ENCODE measurements around the gene POU2F2. TPM values are rescaled to one million over a fixed set of nuclear protein-coding genes. Genes with fewer than 3 reads are reported as not detected.

Gene POU2F2
- total RNA-seq, result 0.89 and 1.6 TPM in 2 replicates
- long read RNA-seq, partial matches to known transcripts, result 0 of 1 reads
- long read RNA-seq, other reads (novel, unspliced or antisense), result 1 of 1 reads

GRCh38 chr19:42132030-42132628, at the start of gene POU2F2:
Gene POU2F2 (minus strand): TSS chr19:42132446. CDS start chr19:42132411, 35 bp downstream.
- H3K27ac Mint-ChIP-seq, result peak within 1 kb of the TSS; percentile 54
- H3K4me3 Mint-ChIP-seq (ENCODE audit: low read depth), result peak within 1 kb of the TSS; percentile 33
- H3K36me3 Mint-ChIP-seq (ENCODE audit: insufficient read depth), result no peaks in the 10 kb centered on the region
- peaks cover 3% of the 10 kb centered on the region for H3K4me1 Mint-ChIP-seq (ENCODE audit: low read depth)
- H3K27me3 Mint-ChIP-seq, result peaks cover 70% of the 10 kb centered on the region
- TF ChIP-seq, protein P1, sequence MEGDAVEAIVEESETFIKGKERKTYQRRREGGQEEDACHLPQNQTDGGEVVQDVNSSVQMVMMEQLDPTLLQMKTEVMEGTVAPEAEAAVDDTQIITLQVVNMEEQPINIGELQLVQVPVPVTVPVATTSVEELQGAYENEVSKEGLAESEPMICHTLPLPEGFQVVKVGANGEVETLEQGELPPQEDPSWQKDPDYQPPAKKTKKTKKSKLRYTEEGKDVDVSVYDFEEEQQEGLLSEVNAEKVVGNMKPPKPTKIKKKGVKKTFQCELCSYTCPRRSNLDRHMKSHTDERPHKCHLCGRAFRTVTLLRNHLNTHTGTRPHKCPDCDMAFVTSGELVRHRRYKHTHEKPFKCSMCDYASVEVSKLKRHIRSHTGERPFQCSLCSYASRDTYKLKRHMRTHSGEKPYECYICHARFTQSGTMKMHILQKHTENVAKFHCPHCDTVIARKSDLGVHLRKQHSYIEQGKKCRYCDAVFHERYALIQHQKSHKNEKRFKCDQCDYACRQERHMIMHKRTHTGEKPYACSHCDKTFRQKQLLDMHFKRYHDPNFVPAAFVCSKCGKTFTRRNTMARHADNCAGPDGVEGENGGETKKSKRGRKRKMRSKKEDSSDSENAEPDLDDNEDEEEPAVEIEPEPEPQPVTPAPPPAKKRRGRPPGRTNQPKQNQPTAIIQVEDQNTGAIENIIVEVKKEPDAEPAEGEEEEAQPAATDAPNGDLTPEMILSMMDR (IDR thresholded peaks at IDR 0.05; ENCODE audit: unreplicated experiment), result no peak
- H3K9me3 Mint-ChIP-seq (ENCODE audit: low read depth), result no peaks in the 10 kb centered on the region
- DNase-seq (ENCODE audit: low spot score, unreplicated experiment), result no peak

- Mint-ChIP-seq H3K4me3 (ENCODE audit: low read depth) (no peak overlapping the region), H3K4me1 (ENCODE audit: low read depth) (peaks cover 5% of the 10 kb centered on the region), H3K27me3 (peaks cover 45% of the 10 kb centered on the region), H3K36me3 (ENCODE audit: insufficient read depth) (no peaks in the 10 kb centered on the region), H3K27ac (no peak overlapping the region), H3K9me3 (ENCODE audit: low read depth) (no peaks in the 10 kb centered on the region)
- TF ChIP-seq, protein P1 (IDR thresholded peaks at IDR 0.05; ENCODE audit: unreplicated experiment), result peak; percentile 50
- DNase-seq (ENCODE audit: low spot score, unreplicated experiment), result no peak
Measured at GRCh38 chr19:42178791-42179674, 46.8 kb upstream of the POU2F2 start.

DNA sequence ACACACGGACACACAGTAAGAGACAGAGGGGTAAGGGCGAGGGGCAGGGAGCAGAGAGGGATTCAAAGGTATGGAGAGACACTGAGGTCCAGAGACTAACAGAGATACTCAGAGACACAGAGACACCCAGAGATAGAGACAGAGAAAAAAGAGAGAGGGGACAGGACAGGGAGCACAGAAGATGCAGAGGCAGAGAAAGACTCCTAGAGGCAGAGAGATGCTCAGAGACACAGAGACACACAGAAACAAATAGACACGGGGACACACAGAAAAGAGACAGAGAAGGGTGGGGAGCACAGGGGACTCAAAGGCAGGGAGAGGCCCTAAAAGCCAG, 45.4 kb upstream of the POU2F2 start:
- Mint-ChIP-seq H3K4me1 (ENCODE audit: low read depth) (peaks cover 5% of the 10 kb centered on the region), H3K27me3 (peaks cover 49% of the 10 kb centered on the region), H3K9me3 (ENCODE audit: low read depth) (no peaks in the 10 kb centered on the region), H3K36me3 (ENCODE audit: insufficient read depth) (no peaks in the 10 kb centered on the region), H3K27ac (no peak overlapping the region), H3K4me3 (ENCODE audit: low read depth) (no peak overlapping the region)
- no peak for DNase-seq (ENCODE audit: low spot score, unreplicated experiment)
- TF ChIP-seq, protein P1 (IDR thresholded peaks at IDR 0.05; ENCODE audit: unreplicated experiment), result no peak

- Mint-ChIP-seq H3K36me3 (ENCODE audit: insufficient read depth) (no peaks in the 10 kb centered on the region), H3K9me3 (ENCODE audit: low read depth) (no peaks in the 10 kb centered on the region), H3K27ac (no peak overlapping the region), H3K4me3 (ENCODE audit: low read depth) (no peak overlapping the region), H3K27me3 (peaks cover 49% of the 10 kb centered on the region), H3K4me1 (ENCODE audit: low read depth) (peaks cover 5% of the 10 kb centered on the region)
- TF ChIP-seq, protein P1 (IDR thresholded peaks at IDR 0.05; ENCODE audit: unreplicated experiment), result peak; percentile 58
- peak; percentile 65 for DNase-seq (ENCODE audit: low spot score, unreplicated experiment)
Measured at GRCh38 chr19:42176990-42177685, 44.9 kb upstream of the POU2F2 start.

- no peaks in the 10 kb centered on the region for H3K9me3 Mint-ChIP-seq (ENCODE audit: low read depth)
- H3K4me1 Mint-ChIP-seq (ENCODE audit: low read depth), result peaks cover 5% of the 10 kb centered on the region
- H3K36me3 Mint-ChIP-seq (ENCODE audit: insufficient read depth), result no peaks in the 10 kb centered on the region
- no peak overlapping the region for H3K27ac Mint-ChIP-seq
- peaks cover 49% of the 10 kb centered on the region for H3K27me3 Mint-ChIP-seq
- TF ChIP-seq, protein P1 (IDR thresholded peaks at IDR 0.05; ENCODE audit: unreplicated experiment), result no peak
- DNase-seq (ENCODE audit: low spot score, unreplicated experiment), result no peak
- peak overlapping the region; percentile 52 for H3K4me3 Mint-ChIP-seq (ENCODE audit: low read depth)
Measured at GRCh38 chr19:42176649-42176989, 44.4 kb upstream of the POU2F2 start.
